Nephron (organoid): ENCODE results near the gene CDC37.

Experiments
- H3K27ac Mint-ChIP-seq, 3 experiments: 2 replicates each; pipeline ENCODE4 v1.8.0; 2020; ENCODE audit warnings: mixed read lengths in 3 of 3, mild to moderate bottlenecking in 2 of 3, moderate library complexity in 1 of 3
- H3K27me3 Mint-ChIP-seq: 2 replicates; pipeline ENCODE4 v1.8.0; 2021; ENCODE audit warnings: low read depth, mild to moderate bottlenecking, moderate library complexity, mixed read lengths
- H3K36me3 Mint-ChIP-seq: 2 replicates; pipeline ENCODE4 v1.8.0; 2020; ENCODE audit warnings: low read depth, mixed read lengths
- H3K4me1 Mint-ChIP-seq: 2 replicates; pipeline ENCODE4 v1.8.0; 2020; ENCODE audit warnings: mixed read lengths
- H3K4me3 Mint-ChIP-seq, 3 experiments: 2 replicates each; pipeline ENCODE4 v1.8.0; 2020; ENCODE audit warnings: mild to moderate bottlenecking in 3 of 3, mixed read lengths in 3 of 3, moderate library complexity in 2 of 3
- H3K9me3 Mint-ChIP-seq: 2 replicates; pipeline ENCODE4 v1.8.0; 2020; ENCODE audit warnings: mixed read lengths
- CTCF ChIP-seq, 3 experiments: fragments of 200-600 bp; sonication (generic); IDR thresholded peaks; one replicate each; pipeline ENCODE4 v1.5.0; 2021; ENCODE audit warnings: antibody characterized with exemption in 3 of 3; ENCODE audit not compliant: unreplicated experiment in 3 of 3

CDC37 gene

GRCh38 chr19:10362259-10362658 is 41.1 kb downstream of the CDC37 start:
- TF ChIP-seq CTCF (IDR thresholded peaks at IDR 0.05; ENCODE audit: unreplicated experiment in 3 of 3) = no peak
- no peak overlapping the region for H3K4me3 Mint-ChIP-seq
- H3K27me3 Mint-ChIP-seq = no peaks in the 10 kb centered on the region

GRCh38 chr19:10361569-10362011 is 41.8 kb downstream of the CDC37 start:
- Mint-ChIP-seq H3K27ac (no peak overlapping the region), H3K36me3 (peaks cover 40% of the 10 kb centered on the region), H3K4me1 (no peaks in the 10 kb centered on the region)

More at GRCh38 chr19:10362259-10362658, 41.1 kb downstream of the CDC37 start:
- no peak overlapping the region for H3K27ac Mint-ChIP-seq
- no peaks in the 10 kb centered on the region for H3K9me3 Mint-ChIP-seq
- peaks cover 46% of the 10 kb centered on the region for H3K36me3 Mint-ChIP-seq
- no peaks in the 10 kb centered on the region for H3K4me1 Mint-ChIP-seq

GRCh38 chr19:10356431-10356830 is 46.9 kb downstream of the CDC37 start:
- Mint-ChIP-seq H3K27ac (no peak overlapping the region), H3K4me3 (no peak overlapping the region)

More at GRCh38 chr19:10361569-10362011, 41.8 kb downstream of the CDC37 start:
- Mint-ChIP-seq H3K27me3 (no peaks in the 10 kb centered on the region), H3K9me3 (no peaks in the 10 kb centered on the region), H3K4me3 (no peak overlapping the region)
- TF ChIP-seq CTCF (IDR thresholded peaks at IDR 0.05; ENCODE audit: unreplicated experiment in 3 of 3) = no peak

GRCh38 chr19:10353793-10354391 is 49.5 kb downstream of the CDC37 start:
- Mint-ChIP-seq H3K4me1 (no peaks in the 10 kb centered on the region), H3K36me3 (peaks cover 31% of the 10 kb centered on the region), H3K4me3 (peak overlapping the region; percentile 30 to 72 (median 59)), H3K27me3 (no peaks in the 10 kb centered on the region), H3K9me3 (no peaks in the 10 kb centered on the region), H3K27ac (peak overlapping the region in 1 of 3 experiments; percentile 87)
- no peak for TF ChIP-seq CTCF (IDR thresholded peaks at IDR 0.05; ENCODE audit: unreplicated experiment in 3 of 3)

More at GRCh38 chr19:10356431-10356830, 46.9 kb downstream of the CDC37 start:
- Mint-ChIP-seq H3K27me3 (no peaks in the 10 kb centered on the region), H3K36me3 (peaks cover 36% of the 10 kb centered on the region), H3K9me3 (no peaks in the 10 kb centered on the region), H3K4me1 (no peaks in the 10 kb centered on the region)
- no peak for TF ChIP-seq CTCF (IDR thresholded peaks at IDR 0.05; ENCODE audit: unreplicated experiment in 3 of 3)

- Mint-ChIP-seq H3K4me1 (no peaks in the 10 kb centered on the region), H3K36me3 (peaks cover 29% of the 10 kb centered on the region), H3K27ac (peak overlapping the region in 1 of 3 experiments; percentile 87), H3K27me3 (no peaks in the 10 kb centered on the region), H3K4me3 (peak overlapping the region; percentile 26 to 72 (median 65)), H3K9me3 (no peaks in the 10 kb centered on the region)
- TF ChIP-seq CTCF (IDR thresholded peaks at IDR 0.05; ENCODE audit: unreplicated experiment in 3 of 3) = no peak
These were observed 50.3 kb downstream of the CDC37 start for GRCh38 chr19:10352764-10353671.
